Trophoblast cell (in vitro differentiated cells and primary cell): Measurements from ENCODE around the gene HAL. TPM values are rescaled to one million over a fixed set of nuclear protein-coding genes. Genes with fewer than 3 reads are reported as not detected.

Experiments used
- DNase-seq, 2 donors: peaks; one replicate each; pipeline ENCODE4 v3.0.0-alpha.2; 2016
- H2AFZ ChIP-seq: 2 replicates; pipeline ENCODE4 v1.6.1; 2013; ENCODE audit warnings: low read length, moderate library complexity, mild to moderate bottlenecking; ENCODE audit not compliant: insufficient read depth, poor library complexity
- H2AK5ac ChIP-seq: 2 replicates; pipeline ENCODE4 v1.6.1; 2013; ENCODE audit warnings: mild to moderate bottlenecking, low read length
- H2BK120ac ChIP-seq: 2 replicates; pipeline ENCODE4 v1.6.1; 2013; ENCODE audit warnings: low read length, mild to moderate bottlenecking, moderate library complexity; ENCODE audit not compliant: insufficient read depth, poor library complexity
- H2BK12ac ChIP-seq: 2 replicates; pipeline ENCODE4 v1.6.1; 2013; ENCODE audit warnings: mild to moderate bottlenecking, low read length, moderate library complexity
- H2BK5ac ChIP-seq: 2 replicates; pipeline ENCODE4 v1.6.1; 2013; ENCODE audit warnings: low read length, low read depth, moderate library complexity, mild to moderate bottlenecking; ENCODE audit not compliant: poor library complexity
- H3K14ac ChIP-seq: 2 replicates; pipeline ENCODE4 v1.6.1; 2013; ENCODE audit warnings: mild to moderate bottlenecking, low read length
- H3K18ac ChIP-seq: 2 replicates; pipeline ENCODE4 v1.6.1; 2013; ENCODE audit warnings: mild to moderate bottlenecking, low read length
- H3K23ac ChIP-seq: 2 replicates; pipeline ENCODE4 v1.6.1; 2013; ENCODE audit warnings: low read length
- H3K27ac ChIP-seq: 2 replicates; pipeline ENCODE4 v1.5.1; 2013; ENCODE audit warnings: low read depth, mild to moderate bottlenecking, inconsistent platforms, low read length, moderate library complexity
- H3K27me3 ChIP-seq: 2 replicates; pipeline ENCODE4 v1.6.1; 2013; ENCODE audit warnings: inconsistent platforms, mild to moderate bottlenecking, low read length, moderate library complexity; ENCODE audit not compliant: insufficient read depth
- H3K36me3 ChIP-seq, 2 experiments: 1 replicate in 1 of 2; 2 replicates in 1 of 2; pipeline ENCODE4 v1.6.1; 2013; ENCODE audit warnings: low read length in 2 of 2, mild to moderate bottlenecking in 2 of 2, moderate library complexity in 1 of 2; ENCODE audit not compliant: insufficient read depth in 2 of 2, control insufficient read depth in 1 of 2
- H3K4ac ChIP-seq: 2 replicates; pipeline ENCODE4 v1.6.1; 2013; ENCODE audit warnings: low read depth, mild to moderate bottlenecking, low read length, moderate library complexity
- H3K4me1 ChIP-seq, 2 experiments: 1 replicate in 1 of 2; 2 replicates in 1 of 2; pipeline ENCODE4 v1.6.1; 2013; ENCODE audit warnings: low read length in 2 of 2, mild to moderate bottlenecking in 2 of 2, moderate library complexity in 1 of 2; ENCODE audit not compliant: insufficient read depth in 2 of 2, control insufficient read depth in 1 of 2
- H3K4me2 ChIP-seq: 2 replicates; pipeline ENCODE4 v1.6.1; 2013; ENCODE audit warnings: inconsistent platforms, mild to moderate bottlenecking, low read length, moderate library complexity
- H3K4me3 ChIP-seq: 2 replicates; pipeline ENCODE4 v1.5.1; 2013; ENCODE audit warnings: mild to moderate bottlenecking, low read depth, low read length, inconsistent platforms
- H3K79me1 ChIP-seq: one replicate; pipeline ENCODE4 v1.6.1; 2013; ENCODE audit warnings: low read length
- H3K79me2 ChIP-seq: 2 replicates; pipeline ENCODE4 v1.6.1; 2013; ENCODE audit warnings: low read length, mild to moderate bottlenecking; ENCODE audit not compliant: control insufficient read depth, insufficient read depth, poor library complexity
- H3K9ac ChIP-seq: 2 replicates; pipeline ENCODE4 v1.6.1; 2013; ENCODE audit warnings: mild to moderate bottlenecking, low read length
- H3K9me3 ChIP-seq: 2 replicates; pipeline ENCODE4 v1.6.1; 2013; ENCODE audit warnings: low read depth, mild to moderate bottlenecking, control low read depth, inconsistent platforms, low read length; ENCODE audit not compliant: insufficient read depth
- H4K12ac ChIP-seq: 2 replicates; pipeline ENCODE4 v1.6.1; 2013; ENCODE audit warnings: low read depth, mild to moderate bottlenecking, low read length, moderate library complexity
- H4K8ac ChIP-seq: 2 replicates; pipeline ENCODE4 v1.6.1; 2013; ENCODE audit warnings: low read depth, mild to moderate bottlenecking, low read length, moderate library complexity
- H4K91ac ChIP-seq: one replicate; pipeline ENCODE4 v1.6.1; 2013; ENCODE audit warnings: low read depth, mild to moderate bottlenecking, low read length, moderate library complexity
- WGBS: extraction: QIAGEN DNeasy Blood & Tissue Kit; methylation state at CpG from one replicate; pipeline ENCODE4 v1.1.7; 2013; ENCODE audit warnings: missing lambda C conversion rate; ENCODE audit not compliant: insufficient read length, insufficient coverage; ENCODE audit errors: extremely low coverage; 5-methylcytosine and 5-hydroxymethylcytosine counted together
- polyA plus RNA-seq: library from polyadenylated mRNA; stranded (reverse); fragments of 200-250 nt; gene quantifications from 2 replicates; pipeline ENCODE4 v1.2.3, GENCODE V29; 2013

Gene HAL
- 0.03 TPM in 2 replicates for polyA plus RNA-seq

DNA sequence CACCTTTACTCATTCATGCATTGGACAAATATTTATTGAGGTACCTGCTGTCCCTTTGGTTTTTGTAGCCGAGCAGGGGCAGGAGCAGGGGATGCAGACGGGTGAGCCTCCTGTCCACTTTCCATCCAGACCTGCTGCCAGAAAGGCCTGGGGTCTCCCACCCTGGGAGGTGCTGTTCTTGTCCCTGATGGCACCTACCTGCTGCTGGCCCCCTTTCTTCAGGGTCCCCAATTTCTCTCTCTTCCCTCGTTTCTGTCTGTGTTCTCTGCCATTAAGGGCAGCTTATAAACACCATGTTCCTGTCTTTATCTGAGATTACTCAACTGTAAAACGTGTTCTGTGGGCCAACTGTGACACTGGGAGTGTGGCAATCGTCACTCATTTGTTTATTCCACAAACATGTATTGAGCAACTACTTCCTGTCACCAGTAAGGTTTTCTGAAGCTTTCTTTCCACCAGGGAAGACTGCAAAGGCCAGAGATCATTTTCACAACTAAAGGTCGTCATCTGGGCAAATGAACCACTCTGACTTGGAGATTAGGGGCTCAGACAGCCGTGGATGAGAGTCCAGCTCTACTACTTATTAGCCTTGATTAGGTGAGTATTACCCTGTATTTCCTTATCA is at the start of gene HAL:
Gene HAL (minus strand): TSS at position 311 of the 625 bp plus-strand sequence. CDS start 434 bp downstream, outside the sequence.
- H2AFZ ChIP-seq = no peak within 1 kb of the TSS
- no peak within 1 kb of the TSS for H2BK120ac ChIP-seq
- no peaks in the 10 kb centered on the region for H3K79me1 ChIP-seq
- H3K4ac ChIP-seq = no peak within 1 kb of the TSS
- no peak within 1 kb of the TSS for H4K91ac ChIP-seq
- H3K14ac ChIP-seq = no peak within 1 kb of the TSS
- H3K4me1 ChIP-seq = peaks cover 0 to 3% of the 10 kb centered on the region in 2 experiments
- no peak within 1 kb of the TSS for H2BK12ac ChIP-seq
- no peaks in the 10 kb centered on the region for H3K79me2 ChIP-seq
- H3K9ac ChIP-seq = no peak within 1 kb of the TSS
- H3K4me2 ChIP-seq = no peak within 1 kb of the TSS
- no peak within 1 kb of the TSS for H3K23ac ChIP-seq
- H4K8ac ChIP-seq = no peak within 1 kb of the TSS
- H2AK5ac ChIP-seq = peak within 1 kb of the TSS; percentile 28
- WGBS = no CpG with 5 or more reads among the region's 7 CpGs
- no peaks in the 10 kb centered on the region for H3K36me3 ChIP-seq
- no peak within 1 kb of the TSS for H3K4me3 ChIP-seq
- no peak within 1 kb of the TSS for H3K27ac ChIP-seq
- no peaks in the 10 kb centered on the region for H3K9me3 ChIP-seq
- DNase-seq = peak; percentile 60 to 83
- H4K12ac ChIP-seq = no peak within 1 kb of the TSS
- H3K18ac ChIP-seq = no peak within 1 kb of the TSS
- H3K27me3 ChIP-seq = no peaks in the 10 kb centered on the region
- no peak within 1 kb of the TSS for H2BK5ac ChIP-seq

DNA sequence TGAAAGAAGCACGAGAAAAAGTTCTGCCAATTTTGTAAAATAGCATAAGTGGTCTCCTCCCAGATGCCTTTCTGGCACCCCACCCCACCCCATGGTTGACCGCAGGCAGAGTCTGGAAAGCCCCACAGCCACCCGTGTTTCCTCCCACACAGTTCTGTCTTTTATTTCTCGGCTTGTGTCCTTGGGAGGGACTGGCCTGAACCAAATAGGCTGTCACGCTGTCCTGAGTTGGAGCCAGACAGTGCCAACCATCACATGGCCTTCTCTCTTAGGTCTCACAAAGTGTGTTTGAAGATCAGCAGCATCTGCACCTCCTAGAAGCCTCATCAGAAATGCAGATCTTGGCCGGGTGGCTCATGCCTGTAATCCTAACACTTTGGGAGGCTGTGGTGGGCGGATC is 49.4 kb upstream of the HAL start:
- no peak overlapping the region for H2AK5ac ChIP-seq

DNA sequence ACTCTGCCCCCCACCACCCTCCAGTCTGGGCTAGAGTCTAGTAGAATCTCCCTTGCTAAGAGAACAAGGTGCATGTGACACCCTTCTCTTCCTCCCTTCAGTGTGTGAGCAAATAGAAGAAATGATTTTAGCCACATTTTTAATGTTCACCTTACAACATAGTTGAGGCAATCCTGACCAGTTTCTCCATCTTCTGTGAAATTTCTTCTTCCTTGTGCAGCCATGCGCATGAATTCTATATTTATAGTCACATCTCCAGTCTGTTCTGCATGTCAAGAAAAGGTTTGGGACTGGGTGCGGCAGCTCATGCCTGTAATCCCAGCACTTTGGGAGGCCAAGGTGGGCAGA is 48.8 kb upstream of the HAL start:
- no peak overlapping the region for H2BK5ac ChIP-seq
- no peak overlapping the region for H3K9ac ChIP-seq
- no peak overlapping the region for H3K14ac ChIP-seq
- no peak overlapping the region for H3K4me3 ChIP-seq
- H2AK5ac ChIP-seq = no peak overlapping the region
- H2BK120ac ChIP-seq = no peak overlapping the region
- H3K36me3 ChIP-seq = no peaks in the 10 kb centered on the region
- DNase-seq = no peak
- H3K23ac ChIP-seq = no peak overlapping the region
- no peaks in the 10 kb centered on the region for H3K79me2 ChIP-seq
- no peak overlapping the region for H4K8ac ChIP-seq
- no peaks in the 10 kb centered on the region for H3K4me1 ChIP-seq
- H4K12ac ChIP-seq = no peak overlapping the region
- no peak overlapping the region for H3K18ac ChIP-seq
- no peak overlapping the region for H3K4me2 ChIP-seq
- H3K4ac ChIP-seq = no peak overlapping the region
- WGBS = no CpG with 5 or more reads among the region's 2 CpGs
- no peaks in the 10 kb centered on the region for H3K9me3 ChIP-seq
- no peak overlapping the region for H3K27ac ChIP-seq
- no peaks in the 10 kb centered on the region for H3K27me3 ChIP-seq
- H3K79me1 ChIP-seq = no peaks in the 10 kb centered on the region
- no peak overlapping the region for H2AFZ ChIP-seq
- H4K91ac ChIP-seq = no peak overlapping the region
- no peak overlapping the region for H2BK12ac ChIP-seq

More for the DNA sequence above, 49.4 kb upstream of the HAL start:
- Histone ChIP-seq H3K9ac (no peak overlapping the region), H3K36me3 (no peaks in the 10 kb centered on the region), H3K9me3 (no peaks in the 10 kb centered on the region), H3K79me1 (no peaks in the 10 kb centered on the region), H3K4me3 (no peak overlapping the region), H2BK12ac (no peak overlapping the region), H3K4me1 (no peaks in the 10 kb centered on the region), H3K27ac (no peak overlapping the region), H3K14ac (no peak overlapping the region), H4K8ac (no peak overlapping the region), H3K79me2 (no peaks in the 10 kb centered on the region), H4K12ac (no peak overlapping the region), H3K27me3 (no peaks in the 10 kb centered on the region), H2BK5ac (no peak overlapping the region), H2BK120ac (no peak overlapping the region), H3K23ac (no peak overlapping the region), H4K91ac (no peak overlapping the region), H3K18ac (no peak overlapping the region), H3K4ac (no peak overlapping the region), H2AFZ (no peak overlapping the region), H3K4me2 (no peak overlapping the region)
- peak; percentile 7 to 19 for DNase-seq
- WGBS = no CpG with 5 or more reads among the region's 7 CpGs

- no peak overlapping the region for H3K4me3 ChIP-seq
These were observed 48.1 kb upstream of the HAL start for GRCh38 chr12:96044017-96044942.

More at GRCh38 chr12:96044017-96044942, 48.1 kb upstream of the HAL start:
- H3K18ac ChIP-seq = no peak overlapping the region
- no peaks in the 10 kb centered on the region for H3K4me1 ChIP-seq
- H4K8ac ChIP-seq = no peak overlapping the region
- no peak overlapping the region for H3K4me2 ChIP-seq
- H2AFZ ChIP-seq = no peak overlapping the region
- H3K9me3 ChIP-seq = no peaks in the 10 kb centered on the region
- peak in 1 of 2 donors; percentile 17 for DNase-seq
- H3K36me3 ChIP-seq = no peaks in the 10 kb centered on the region
- no peak overlapping the region for H3K27ac ChIP-seq
- no CpG with 5 or more reads among the region's 10 CpGs for WGBS
- no peak overlapping the region for H2AK5ac ChIP-seq
- no peak overlapping the region for H3K23ac ChIP-seq
- H4K91ac ChIP-seq = no peak overlapping the region
- H3K14ac ChIP-seq = no peak overlapping the region
- no peak overlapping the region for H2BK120ac ChIP-seq
- no peak overlapping the region for H3K4ac ChIP-seq
- H2BK5ac ChIP-seq = no peak overlapping the region
- H2BK12ac ChIP-seq = no peak overlapping the region
- no peaks in the 10 kb centered on the region for H3K27me3 ChIP-seq
- no peaks in the 10 kb centered on the region for H3K79me2 ChIP-seq
- H4K12ac ChIP-seq = no peak overlapping the region
- H3K79me1 ChIP-seq = no peaks in the 10 kb centered on the region
- no peak overlapping the region for H3K9ac ChIP-seq
